Osteocyte (in vitro differentiated cells): ENCODE measurements around the gene NR5A1. TPM values are rescaled to one million over a fixed set of nuclear protein-coding genes. Genes with fewer than 3 reads are reported as not detected.

Source experiments
- DNase-seq: peaks from one replicate; pipeline ENCODE4 v3.0.0; 2021; ENCODE audit warnings: mixed read lengths; ENCODE audit not compliant: unreplicated experiment; ENCODE audit errors: extremely low spot score
- H3K27ac Mint-ChIP-seq: one replicate; pipeline ENCODE4 v1.8.0; 2021; ENCODE audit warnings: mild to moderate bottlenecking, mixed read lengths; ENCODE audit not compliant: unreplicated experiment
- H3K27me3 Mint-ChIP-seq: one replicate; pipeline ENCODE4 v1.8.0; 2021; ENCODE audit warnings: mixed read lengths; ENCODE audit not compliant: unreplicated experiment
- H3K36me3 Mint-ChIP-seq: one replicate; pipeline ENCODE4 v1.8.0; 2021; ENCODE audit warnings: mixed read lengths; ENCODE audit not compliant: unreplicated experiment
- H3K4me1 Mint-ChIP-seq: one replicate; pipeline ENCODE4 v1.8.0; 2021; ENCODE audit warnings: mixed read lengths; ENCODE audit not compliant: unreplicated experiment
- H3K4me3 Mint-ChIP-seq: one replicate; pipeline ENCODE4 v1.8.0; 2021; ENCODE audit warnings: mild to moderate bottlenecking, moderate library complexity, mixed read lengths; ENCODE audit not compliant: unreplicated experiment
- H3K9me3 Mint-ChIP-seq: one replicate; pipeline ENCODE4 v1.8.0; 2021; ENCODE audit warnings: mixed read lengths; ENCODE audit not compliant: unreplicated experiment
- total RNA-seq: library from RNA; stranded (reverse); gene quantifications from 2 replicates; pipeline ENCODE4 v1.2.1, GENCODE V29; 2021
- TF ChIP-seq, protein P1 (sequence below): fragments of 200-600 bp; sonication (generic); IDR thresholded peaks from 2 replicates; pipeline ENCODE4 v1.5.0; 2021; ENCODE audit warnings: antibody characterized with exemption, mild to moderate bottlenecking, moderate library complexity

Gene NR5A1
- total RNA-seq, 1 donor from 2014 or later = not detected

- H3K4me3 Mint-ChIP-seq = peak overlapping the region; percentile 74
- DNase-seq = no peak
- peaks cover 2% of the 10 kb centered on the region for H3K36me3 Mint-ChIP-seq
- H3K27ac Mint-ChIP-seq = no peak overlapping the region
- H3K4me1 Mint-ChIP-seq = peaks cover 5% of the 10 kb centered on the region
- TF ChIP-seq, protein P1, sequence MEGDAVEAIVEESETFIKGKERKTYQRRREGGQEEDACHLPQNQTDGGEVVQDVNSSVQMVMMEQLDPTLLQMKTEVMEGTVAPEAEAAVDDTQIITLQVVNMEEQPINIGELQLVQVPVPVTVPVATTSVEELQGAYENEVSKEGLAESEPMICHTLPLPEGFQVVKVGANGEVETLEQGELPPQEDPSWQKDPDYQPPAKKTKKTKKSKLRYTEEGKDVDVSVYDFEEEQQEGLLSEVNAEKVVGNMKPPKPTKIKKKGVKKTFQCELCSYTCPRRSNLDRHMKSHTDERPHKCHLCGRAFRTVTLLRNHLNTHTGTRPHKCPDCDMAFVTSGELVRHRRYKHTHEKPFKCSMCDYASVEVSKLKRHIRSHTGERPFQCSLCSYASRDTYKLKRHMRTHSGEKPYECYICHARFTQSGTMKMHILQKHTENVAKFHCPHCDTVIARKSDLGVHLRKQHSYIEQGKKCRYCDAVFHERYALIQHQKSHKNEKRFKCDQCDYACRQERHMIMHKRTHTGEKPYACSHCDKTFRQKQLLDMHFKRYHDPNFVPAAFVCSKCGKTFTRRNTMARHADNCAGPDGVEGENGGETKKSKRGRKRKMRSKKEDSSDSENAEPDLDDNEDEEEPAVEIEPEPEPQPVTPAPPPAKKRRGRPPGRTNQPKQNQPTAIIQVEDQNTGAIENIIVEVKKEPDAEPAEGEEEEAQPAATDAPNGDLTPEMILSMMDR = no peak
- H3K9me3 Mint-ChIP-seq = no peaks in the 10 kb centered on the region
- peaks cover 38% of the 10 kb centered on the region for H3K27me3 Mint-ChIP-seq
Measured at GRCh38 chr9:124503713-124504529, 3.3 kb downstream of the NR5A1 start.

- peaks cover 38% of the 10 kb centered on the region for H3K27me3 Mint-ChIP-seq
- TF ChIP-seq, protein P1 = no peak
- peaks cover 5% of the 10 kb centered on the region for H3K4me1 Mint-ChIP-seq
- H3K27ac Mint-ChIP-seq = no peak overlapping the region
- H3K36me3 Mint-ChIP-seq = peaks cover 2% of the 10 kb centered on the region
- H3K9me3 Mint-ChIP-seq = no peaks in the 10 kb centered on the region
- DNase-seq = no peak
- H3K4me3 Mint-ChIP-seq = no peak overlapping the region
Measured at GRCh38 chr9:124502711-124503702, 4.2 kb downstream of the NR5A1 start.

GRCh38 chr9:124501771-124502320 lies 5.4 kb downstream of the NR5A1 start:
- Mint-ChIP-seq H3K27me3 (peaks cover 43% of the 10 kb centered on the region), H3K9me3 (no peaks in the 10 kb centered on the region), H3K27ac (no peak overlapping the region), H3K4me3 (no peak overlapping the region), H3K4me1 (peaks cover 5% of the 10 kb centered on the region), H3K36me3 (peaks cover 2% of the 10 kb centered on the region)
- TF ChIP-seq, protein P1 = no peak
- DNase-seq = no peak

GRCh38 chr9:124500796-124501611 lies 6.2 kb downstream of the NR5A1 start:
- Mint-ChIP-seq H3K4me1 (peaks cover 5% of the 10 kb centered on the region), H3K27me3 (peaks cover 43% of the 10 kb centered on the region), H3K4me3 (no peak overlapping the region), H3K27ac (no peak overlapping the region), H3K9me3 (no peaks in the 10 kb centered on the region), H3K36me3 (peaks cover 2% of the 10 kb centered on the region)
- TF ChIP-seq, protein P1 = no peak
- no peak for DNase-seq
